OCI-LY1 (cell line): ENCODE data around the gene EN1.

Experiments used
- H2AFZ ChIP-seq: fragments of 200-600 bp; sonication (generic), shearing (Covaris generic); 2 replicates; pipeline ENCODE4 v1.6.0; 2014; ENCODE audit warnings: antibody characterized with exemption, mild to moderate bottlenecking, low read length
- H3F3A ChIP-seq: fragments of 200-600 bp; sonication (generic), shearing (Covaris generic); 2 replicates; pipeline ENCODE4 v1.6.0; 2014; ENCODE audit warnings: mild to moderate bottlenecking, antibody characterized with exemption, low read length, moderate library complexity; ENCODE audit not compliant: insufficient read depth
- H3K27ac ChIP-seq: fragments of 200-600 bp; sonication (generic); 2 replicates; pipeline ENCODE4 v1.5.1; 2014; ENCODE audit warnings: low read length, mixed run types, mild to moderate bottlenecking, low read depth; ENCODE audit not compliant: poor library complexity, severe bottlenecking
- H3K27me3 ChIP-seq: fragments of 200-600 bp; sonication (generic); 2 replicates; pipeline ENCODE4 v1.6.0; 2014; ENCODE audit warnings: antibody characterized with exemption, mild to moderate bottlenecking, low read length, moderate library complexity; ENCODE audit not compliant: insufficient read depth
- H3K36me3 ChIP-seq: fragments of 200-600 bp; sonication (generic); 2 replicates; pipeline ENCODE4 v1.6.1; 2014; ENCODE audit warnings: mild to moderate bottlenecking, antibody characterized with exemption, low read length, moderate library complexity, mixed read lengths; ENCODE audit not compliant: insufficient read depth
- H3K4me1 ChIP-seq: fragments of 200-600 bp; sonication (generic); 2 replicates; pipeline ENCODE4 v1.5.1; 2014; ENCODE audit warnings: mild to moderate bottlenecking, low read length, moderate library complexity; ENCODE audit not compliant: insufficient read depth, severe bottlenecking
- H3K4me2 ChIP-seq: fragments of 200-600 bp; sonication (generic), shearing (Covaris generic); 2 replicates; pipeline ENCODE4 v1.6.1; 2014; ENCODE audit warnings: low read length
- H3K4me3 ChIP-seq: fragments of 200-600 bp; sonication (generic); 2 replicates; pipeline ENCODE4 v1.5.1; 2014; ENCODE audit warnings: low read length, low read depth, mild to moderate bottlenecking, mixed read lengths; ENCODE audit not compliant: poor library complexity, severe bottlenecking
- H3K79me2 ChIP-seq: fragments of 200-600 bp; shearing (Covaris generic); 2 replicates; pipeline ENCODE4 v1.6.1; 2016; ENCODE audit warnings: mixed run types, low read length, mixed read lengths; ENCODE audit not compliant: insufficient read depth
- H3K9ac ChIP-seq: fragments of 200-600 bp; sonication (generic), shearing (Covaris generic); 2 replicates; pipeline ENCODE4 v1.6.1; 2014; ENCODE audit warnings: mild to moderate bottlenecking, low read length, mixed read lengths
- H3K9me2 ChIP-seq: fragments of 200-600 bp; sonication (generic), shearing (Covaris generic); 2 replicates; pipeline ENCODE4 v1.6.1; 2014; ENCODE audit warnings: low read depth, mild to moderate bottlenecking, low read length, mixed read lengths
- H3K9me3 ChIP-seq: fragments of 200-600 bp; shearing (Covaris generic); 2 replicates; pipeline ENCODE4 v1.6.1; 2014; ENCODE audit warnings: low read length, mixed read lengths
- H4K20me1 ChIP-seq: fragments of 200-600 bp; sonication (generic), shearing (Covaris generic); 2 replicates; pipeline ENCODE4 v1.6.0; 2016; ENCODE audit warnings: mild to moderate bottlenecking, low read length; ENCODE audit not compliant: insufficient read depth
- CTCF ChIP-seq: fragments of 200-600 bp; sonication (generic), shearing (Covaris generic); IDR thresholded peaks from 2 replicates; pipeline ENCODE4 v1.5.1; 2017; ENCODE audit warnings: mild to moderate bottlenecking, antibody characterized with exemption, low read length, moderate library complexity, mixed read lengths
- EZH2 ChIP-seq: fragments of 200-600 bp; sonication (generic), shearing (Covaris generic); IDR thresholded peaks from 2 replicates; pipeline ENCODE4 v1.8.0; 2017; ENCODE audit warnings: borderline replicate concordance, mixed run types, mild to moderate bottlenecking, antibody characterized with exemption, low read length, moderate library complexity, mixed read lengths

Gene EN1

GRCh38 chr2:118823633-118824032, 23.8 kb downstream of the EN1 start:
- no peak overlapping the region for H3K4me2 ChIP-seq
- H2AFZ ChIP-seq, result no peak overlapping the region
- H3K27me3 ChIP-seq, result no peaks in the 10 kb centered on the region
- H3K9me2 ChIP-seq, result no peaks in the 10 kb centered on the region
- H3K36me3 ChIP-seq, result no peaks in the 10 kb centered on the region
- no peak overlapping the region for H3K4me3 ChIP-seq
- no peaks in the 10 kb centered on the region for H3F3A ChIP-seq
- H3K4me1 ChIP-seq, result no peaks in the 10 kb centered on the region
- no peaks in the 10 kb centered on the region for H4K20me1 ChIP-seq
- no peak overlapping the region for H3K9ac ChIP-seq
- no peak overlapping the region for H3K27ac ChIP-seq
- H3K79me2 ChIP-seq, result no peaks in the 10 kb centered on the region
- TF ChIP-seq CTCF (no peak), EZH2 (no peak)
- no peaks in the 10 kb centered on the region for H3K9me3 ChIP-seq

- H4K20me1 ChIP-seq, result no peaks in the 10 kb centered on the region
- no peaks in the 10 kb centered on the region for H3K9me2 ChIP-seq
- TF ChIP-seq CTCF (no peak), EZH2 (no peak)
- no peaks in the 10 kb centered on the region for H3K79me2 ChIP-seq
- H3K4me1 ChIP-seq, result no peaks in the 10 kb centered on the region
- no peak overlapping the region for H3K9ac ChIP-seq
- H3K27ac ChIP-seq, result no peak overlapping the region
- no peaks in the 10 kb centered on the region for H3K9me3 ChIP-seq
- H3K27me3 ChIP-seq, result no peaks in the 10 kb centered on the region
- no peaks in the 10 kb centered on the region for H3F3A ChIP-seq
- no peak overlapping the region for H2AFZ ChIP-seq
- H3K36me3 ChIP-seq, result no peaks in the 10 kb centered on the region
- no peak overlapping the region for H3K4me2 ChIP-seq
- H3K4me3 ChIP-seq, result no peak overlapping the region
Observed at GRCh38 chr2:118822572-118822971, 24.9 kb downstream of the EN1 start.

GRCh38 chr2:118822015-118822414, 25.4 kb downstream of the EN1 start:
- H3K4me1 ChIP-seq, result no peaks in the 10 kb centered on the region
- no peaks in the 10 kb centered on the region for H3K9me2 ChIP-seq
- no peaks in the 10 kb centered on the region for H3K36me3 ChIP-seq
- no peaks in the 10 kb centered on the region for H3K79me2 ChIP-seq
- no peaks in the 10 kb centered on the region for H3K27me3 ChIP-seq
- no peak overlapping the region for H2AFZ ChIP-seq
- H3K27ac ChIP-seq, result no peak overlapping the region
- H3F3A ChIP-seq, result no peaks in the 10 kb centered on the region
- no peak overlapping the region for H3K4me2 ChIP-seq
- TF ChIP-seq CTCF, result no peak
- no peak for TF ChIP-seq EZH2
- no peaks in the 10 kb centered on the region for H3K9me3 ChIP-seq
- H3K9ac ChIP-seq, result no peak overlapping the region
- H3K4me3 ChIP-seq, result no peak overlapping the region
- H4K20me1 ChIP-seq, result no peaks in the 10 kb centered on the region
